IPS DF 4.7 (cell line): ENCODE results near the gene SH3BGRL2.
"Not testable (repeated sequence)": the region's sequence is repeated elsewhere in the genome, so short reads cannot be mapped to it uniquely, and the experiment has no call there.

Source experiments
- DNase-seq: peaks from one replicate; pipeline ENCODE4 v3.0.0-alpha.2; 2013; ENCODE audit warnings: low spot score; ENCODE audit errors: extremely low read depth

The SH3BGRL2 gene

GRCh38 chr6:79735183-79735582, 104.1 kb downstream of the SH3BGRL2 start:
- no peak for DNase-seq

- DNase-seq: no peak
Observed at GRCh38 chr6:79737172-79737571, 106.0 kb downstream of the SH3BGRL2 start.

- no peak for DNase-seq
Observed at GRCh38 chr6:79742030-79742429, 110.9 kb downstream of the SH3BGRL2 start.

GRCh38 chr6:79745282-79745681, 114.2 kb downstream of the SH3BGRL2 start:
- DNase-seq: not testable (repeated sequence)

GRCh38 chr6:79746325-79746724, 115.2 kb downstream of the SH3BGRL2 start:
- not testable (repeated sequence) for DNase-seq

- no peak for DNase-seq
Observed at GRCh38 chr6:79750806-79751205, 119.7 kb downstream of the SH3BGRL2 start.
